Measurements from ENCODE around the gene PRDM16. TPM values are rescaled to one million over a fixed set of nuclear protein-coding genes. Genes with fewer than 3 reads are reported as not detected.

The PRDM16 gene
- total and polyA plus RNA-seq, 2 of the 13 experiments (the other 11 are each of a cell fraction or from before 2014, with no cell fraction given) = 0.15 to 0.81 TPM

DNA sequence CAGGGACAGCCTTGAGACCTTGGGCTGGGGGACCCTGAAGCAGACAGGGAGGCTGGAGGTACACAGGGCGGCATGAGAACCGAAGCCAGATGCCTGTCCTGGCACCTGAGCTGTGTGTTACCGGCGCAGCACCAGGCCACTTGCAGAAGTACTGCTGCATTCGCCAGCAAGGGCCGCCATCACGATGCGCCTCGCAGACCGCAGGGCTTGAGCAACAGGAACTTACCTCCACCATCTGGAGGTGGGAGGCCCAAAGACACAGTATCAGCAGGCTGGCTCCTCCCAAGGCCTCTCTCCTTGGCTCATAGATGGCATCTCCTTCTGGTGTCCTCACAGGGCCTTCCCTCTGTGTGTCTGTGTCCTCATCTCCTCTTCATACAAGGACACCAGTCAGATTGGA is 90.1 kb downstream of the PRDM16 start (continued):
- TF ChIP-seq, protein P1, sequence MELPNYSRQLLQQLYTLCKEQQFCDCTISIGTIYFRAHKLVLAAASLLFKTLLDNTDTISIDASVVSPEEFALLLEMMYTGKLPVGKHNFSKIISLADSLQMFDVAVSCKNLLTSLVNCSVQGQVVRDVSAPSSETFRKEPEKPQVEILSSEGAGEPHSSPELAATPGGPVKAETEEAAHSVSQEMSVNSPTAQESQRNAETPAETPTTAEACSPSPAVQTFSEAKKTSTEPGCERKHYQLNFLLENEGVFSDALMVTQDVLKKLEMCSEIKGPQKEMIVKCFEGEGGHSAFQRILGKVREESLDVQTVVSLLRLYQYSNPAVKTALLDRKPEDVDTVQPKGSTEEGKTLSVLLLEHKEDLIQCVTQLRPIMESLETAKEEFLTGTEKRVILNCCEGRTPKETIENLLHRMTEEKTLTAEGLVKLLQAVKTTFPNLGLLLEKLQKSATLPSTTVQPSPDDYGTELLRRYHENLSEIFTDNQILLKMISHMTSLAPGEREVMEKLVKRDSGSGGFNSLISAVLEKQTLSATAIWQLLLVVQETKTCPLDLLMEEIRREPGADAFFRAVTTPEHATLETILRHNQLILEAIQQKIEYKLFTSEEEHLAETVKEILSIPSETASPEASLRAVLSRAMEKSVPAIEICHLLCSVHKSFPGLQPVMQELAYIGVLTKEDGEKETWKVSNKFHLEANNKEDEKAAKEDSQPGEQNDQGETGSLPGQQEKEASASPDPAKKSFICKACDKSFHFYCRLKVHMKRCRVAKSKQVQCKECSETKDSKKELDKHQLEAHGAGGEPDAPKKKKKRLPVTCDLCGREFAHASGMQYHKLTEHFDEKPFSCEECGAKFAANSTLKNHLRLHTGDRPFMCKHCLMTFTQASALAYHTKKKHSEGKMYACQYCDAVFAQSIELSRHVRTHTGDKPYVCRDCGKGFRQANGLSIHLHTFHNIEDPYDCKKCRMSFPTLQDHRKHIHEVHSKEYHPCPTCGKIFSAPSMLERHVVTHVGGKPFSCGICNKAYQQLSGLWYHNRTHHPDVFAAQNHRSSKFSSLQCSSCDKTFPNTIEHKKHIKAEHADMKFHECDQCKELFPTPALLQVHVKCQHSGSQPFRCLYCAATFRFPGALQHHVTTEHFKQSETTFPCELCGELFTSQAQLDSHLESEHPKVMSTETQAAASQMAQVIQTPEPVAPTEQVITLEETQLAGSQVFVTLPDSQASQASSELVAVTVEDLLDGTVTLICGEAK (IDR thresholded peaks at IDR 0.05) = no peak
- TF ChIP-seq, protein P1 (CRISPR knock-in tag; IDR thresholded peaks at IDR 0.05) = no peak
- no peak for TF ChIP-seq WIZ (CRISPR knock-in tag; IDR thresholded peaks at IDR 0.05)
- TF ChIP-seq, protein P2, sequence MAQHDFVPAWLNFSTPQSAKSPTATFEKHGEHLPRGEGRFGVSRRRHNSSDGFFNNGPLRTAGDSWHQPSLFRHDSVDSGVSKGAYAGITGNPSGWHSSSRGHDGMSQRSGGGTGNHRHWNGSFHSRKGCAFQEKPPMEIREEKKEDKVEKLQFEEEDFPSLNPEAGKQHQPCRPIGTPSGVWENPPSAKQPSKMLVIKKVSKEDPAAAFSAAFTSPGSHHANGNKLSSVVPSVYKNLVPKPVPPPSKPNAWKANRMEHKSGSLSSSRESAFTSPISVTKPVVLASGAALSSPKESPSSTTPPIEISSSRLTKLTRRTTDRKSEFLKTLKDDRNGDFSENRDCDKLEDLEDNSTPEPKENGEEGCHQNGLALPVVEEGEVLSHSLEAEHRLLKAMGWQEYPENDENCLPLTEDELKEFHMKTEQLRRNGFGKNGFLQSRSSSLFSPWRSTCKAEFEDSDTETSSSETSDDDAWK (CRISPR knock-in tag; IDR thresholded peaks at IDR 0.05) = no peak
- TF ChIP-seq ZNF343 (CRISPR knock-in tag; IDR thresholded peaks at IDR 0.05) = no peak
- no peak for TF ChIP-seq EHMT2 (IDR thresholded peaks at IDR 0.05; ENCODE audit: borderline replicate concordance, low read depth, low read length)
- TF ChIP-seq ZNF160 (CRISPR knock-in tag; IDR thresholded peaks at IDR 0.05) = no peak
- TF ChIP-seq XRCC5 (optimal IDR thresholded peaks at IDR 0.05; ENCODE audit: low read length) = no peak
- TF ChIP-seq NFRKB (IDR thresholded peaks at IDR 0.05) = no peak
- no peak for TF ChIP-seq STAT5B (CRISPR knock-in tag; IDR thresholded peaks at IDR 0.05)
- TF ChIP-seq ZNF761 (CRISPR knock-in tag; conservative IDR thresholded peaks at IDR 0.05) = no peak
